NCI-H2196 treated with DMSO at 0.1 percent for 48 hours (cell line): ENCODE data around the gene IL4I1.
"Not testable (repeated sequence)": the region's sequence is repeated elsewhere in the genome, so short reads cannot be mapped to it uniquely, and the experiment has no call there.

ENCODE experiments used
- DNase-seq: peaks from one replicate; lab custom pipeline; 2025; ENCODE audit not compliant: unreplicated experiment; lab: John Stamatoyannopoulos, UW

The IL4I1 gene

GRCh38 chr19:49896863-49897621 is at the start of gene IL4I1:
TSS of gene IL4I1 (minus strand) at chr19:49896887. CDS start at chr19:49896160, 727 bp downstream.
- no peak for DNase-seq

GRCh38 chr19:49946415-49946814 is 49.7 kb upstream of the IL4I1 start:
- no peak for DNase-seq

- not testable (repeated sequence) for DNase-seq
Observed at GRCh38 chr19:49944567-49944966, 47.9 kb upstream of the IL4I1 start.

DNA sequence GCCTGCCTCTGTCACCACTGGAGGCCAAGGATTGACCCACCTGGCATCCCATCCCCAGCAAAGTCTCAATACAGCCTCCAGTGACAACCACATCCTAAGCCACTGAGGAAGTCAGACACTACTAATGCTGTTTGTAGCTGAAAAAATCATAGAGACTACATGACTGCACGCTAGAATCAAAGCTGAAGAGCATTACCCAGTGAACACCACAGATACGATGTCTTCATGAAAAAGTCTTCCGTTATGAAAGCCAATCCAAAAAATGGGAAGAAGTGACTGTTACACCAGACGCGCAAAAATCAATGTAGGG is 43.8 kb upstream of the IL4I1 start:
- no peak for DNase-seq

DNA sequence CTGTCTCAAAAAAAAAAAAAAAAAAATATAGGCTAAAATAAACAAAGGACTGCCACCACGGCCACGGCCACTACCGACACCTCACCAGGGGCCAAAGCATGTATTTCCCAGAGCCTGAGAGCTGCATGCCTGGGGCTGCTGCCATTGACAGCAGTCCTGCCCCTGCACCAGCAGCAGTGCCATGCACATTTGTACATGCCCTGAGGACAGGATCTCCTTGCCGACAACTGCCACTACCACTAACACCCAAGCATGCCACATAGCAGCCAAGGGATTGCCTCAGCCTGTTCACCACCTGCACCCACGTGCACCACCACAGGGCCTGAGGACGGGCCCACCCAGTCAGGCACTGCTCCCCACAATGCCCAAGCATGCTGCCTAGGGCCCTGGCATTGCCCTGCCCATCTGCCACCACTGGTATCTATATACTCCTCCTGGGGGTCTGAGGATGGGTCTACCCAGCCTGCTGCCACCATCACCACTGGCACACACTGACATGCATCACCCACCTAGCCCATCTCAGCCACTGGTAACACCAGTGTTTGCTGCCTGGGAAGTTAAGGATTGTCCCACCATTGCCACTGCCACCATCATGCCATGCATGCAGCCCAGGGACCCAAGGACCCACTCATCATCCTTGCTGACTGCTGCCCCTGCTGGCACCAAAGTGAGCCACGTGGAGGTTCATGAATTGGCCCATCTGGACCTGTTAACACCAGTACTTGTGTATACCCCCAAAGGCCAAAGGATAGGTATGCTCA is 43.2 kb upstream of the IL4I1 start:
- no peak for DNase-seq

- no peak for DNase-seq
Observed at GRCh38 chr19:49938662-49939061, 42.0 kb upstream of the IL4I1 start.

DNA sequence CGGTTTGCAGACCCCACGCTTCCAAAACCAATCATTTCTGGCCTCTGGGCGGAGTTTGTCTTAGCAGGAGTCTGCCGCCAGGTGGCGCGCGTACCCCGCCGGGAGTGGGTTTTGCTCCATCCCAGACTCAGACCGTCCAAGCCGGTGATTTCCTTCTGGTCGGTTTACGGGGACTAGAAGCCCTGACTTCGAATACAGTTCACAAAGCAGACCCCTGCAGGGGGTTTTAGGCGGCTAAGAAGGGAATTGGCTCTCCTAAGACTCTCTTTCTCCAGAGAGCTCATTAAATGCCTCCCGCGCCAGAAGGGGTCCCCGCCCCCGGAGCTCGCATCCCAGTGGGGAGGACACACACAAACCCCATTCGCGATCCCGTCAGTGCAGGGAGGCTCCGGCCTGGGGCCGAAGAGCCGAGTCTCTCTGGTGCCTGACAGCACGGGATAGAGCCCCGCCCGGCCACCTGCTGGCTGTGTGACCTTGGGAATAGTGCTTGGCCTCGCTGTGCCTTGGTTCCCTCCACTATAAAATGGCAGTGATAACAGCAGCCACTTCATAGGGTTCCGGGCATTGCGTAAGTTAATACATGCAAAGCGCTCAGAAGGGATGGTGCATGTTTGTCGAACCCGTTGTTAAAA is 41.2 kb upstream of the IL4I1 start:
- DNase-seq, result peak; percentile 35

DNA sequence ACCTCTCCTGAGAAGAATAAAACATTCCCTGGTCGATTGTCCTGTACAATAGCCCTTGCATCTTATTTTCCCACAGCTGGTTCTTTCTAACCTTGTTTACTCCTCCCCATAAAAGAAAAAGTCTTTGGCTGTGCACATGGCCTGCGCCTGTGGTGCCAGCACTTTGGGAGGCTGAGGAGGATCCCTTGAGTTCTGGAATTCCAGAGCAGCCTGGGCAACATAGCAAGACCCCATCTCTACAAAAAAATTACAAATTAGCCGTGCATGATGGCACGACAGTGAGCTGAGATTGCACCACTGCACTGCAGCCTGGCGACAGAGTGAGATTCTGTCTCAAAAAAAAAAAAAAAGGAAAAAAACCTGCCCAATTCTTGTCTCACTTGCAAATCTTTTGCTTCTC is 39.9 kb upstream of the IL4I1 start:
- DNase-seq, result no peak

DNA sequence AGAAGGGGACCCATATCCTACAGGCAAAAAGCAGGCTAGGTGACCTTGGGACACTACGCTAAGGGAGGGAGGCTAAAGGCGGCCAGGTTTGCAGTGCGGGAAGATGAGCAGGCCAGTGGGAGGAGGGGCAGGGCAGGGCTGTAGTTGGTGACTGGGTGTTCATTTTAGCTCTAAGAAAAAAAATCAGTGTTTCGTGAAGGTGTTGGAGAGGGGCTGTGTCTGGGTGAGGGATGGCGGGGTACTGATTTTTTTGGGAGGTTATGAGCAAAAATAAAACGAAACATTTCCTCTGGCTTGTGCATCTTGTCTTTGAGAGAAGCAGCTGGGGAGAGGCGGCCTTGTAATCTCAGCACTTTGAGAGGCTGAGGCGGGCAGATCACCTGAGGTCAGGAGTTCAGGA is 37.0 kb upstream of the IL4I1 start:
- DNase-seq, result no peak

DNA sequence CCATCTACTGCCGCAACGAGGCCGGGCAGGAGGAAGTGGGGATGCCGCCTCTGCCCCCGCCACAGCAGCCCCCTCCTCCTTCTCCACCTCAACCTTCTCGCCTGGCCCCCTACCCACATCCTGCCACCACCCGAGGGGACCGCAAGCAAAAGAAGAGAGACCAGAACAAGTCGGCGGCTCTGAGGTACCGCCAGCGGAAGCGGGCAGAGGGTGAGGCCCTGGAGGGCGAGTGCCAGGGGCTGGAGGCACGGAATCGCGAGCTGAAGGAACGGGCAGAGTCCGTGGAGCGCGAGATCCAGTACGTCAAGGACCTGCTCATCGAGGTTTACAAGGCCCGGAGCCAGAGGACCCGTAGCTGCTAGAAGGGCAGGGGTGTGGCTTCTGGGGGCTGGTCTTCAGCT is 36.0 kb upstream of the IL4I1 start:
- DNase-seq, result no peak

- DNase-seq, result no peak
Observed at GRCh38 chr19:49932041-49932451, 35.4 kb upstream of the IL4I1 start.

DNA sequence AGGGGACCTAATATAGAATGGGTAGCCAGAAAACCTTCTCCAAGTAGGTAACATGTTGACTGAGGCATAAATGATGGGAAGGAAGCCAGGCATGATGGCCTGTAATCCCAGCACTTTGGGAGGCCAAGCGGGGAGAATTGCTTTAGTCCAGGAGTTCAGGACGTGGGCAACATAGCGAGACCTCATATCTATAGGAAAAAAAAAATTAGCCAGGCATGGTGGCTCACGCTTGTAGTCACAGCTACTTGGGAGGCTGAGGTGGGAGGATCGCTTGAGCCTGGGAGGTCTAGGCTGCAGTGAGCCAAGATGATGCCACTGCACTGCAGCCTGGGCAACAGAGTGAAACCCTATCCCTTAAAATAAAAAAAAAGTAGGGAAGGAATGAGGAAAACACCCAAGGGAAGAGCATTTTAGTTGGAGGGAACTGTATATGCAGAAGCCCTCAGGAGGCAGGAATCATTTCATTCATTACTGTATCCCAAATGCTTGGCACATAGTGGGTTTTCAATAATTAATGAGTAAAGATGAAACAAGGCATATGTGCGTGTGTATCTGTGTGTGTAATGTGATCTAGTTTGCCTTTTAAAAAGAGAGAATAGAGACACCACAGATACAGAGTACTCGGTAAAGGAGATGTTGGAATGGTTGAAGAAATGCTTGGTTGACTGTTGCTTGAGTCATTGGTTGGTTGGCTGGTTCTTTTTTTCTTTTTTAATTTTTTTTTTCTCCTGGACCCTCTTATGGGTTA is 34.8 kb upstream of the IL4I1 start:
- no peak for DNase-seq

GRCh38 chr19:49930483-49931011 is 33.9 kb upstream of the IL4I1 start:
- peak; percentile 60 for DNase-seq

GRCh38 chr19:49929611-49930482 is 33.2 kb upstream of the IL4I1 start:
- peak; percentile 97 for DNase-seq

DNA sequence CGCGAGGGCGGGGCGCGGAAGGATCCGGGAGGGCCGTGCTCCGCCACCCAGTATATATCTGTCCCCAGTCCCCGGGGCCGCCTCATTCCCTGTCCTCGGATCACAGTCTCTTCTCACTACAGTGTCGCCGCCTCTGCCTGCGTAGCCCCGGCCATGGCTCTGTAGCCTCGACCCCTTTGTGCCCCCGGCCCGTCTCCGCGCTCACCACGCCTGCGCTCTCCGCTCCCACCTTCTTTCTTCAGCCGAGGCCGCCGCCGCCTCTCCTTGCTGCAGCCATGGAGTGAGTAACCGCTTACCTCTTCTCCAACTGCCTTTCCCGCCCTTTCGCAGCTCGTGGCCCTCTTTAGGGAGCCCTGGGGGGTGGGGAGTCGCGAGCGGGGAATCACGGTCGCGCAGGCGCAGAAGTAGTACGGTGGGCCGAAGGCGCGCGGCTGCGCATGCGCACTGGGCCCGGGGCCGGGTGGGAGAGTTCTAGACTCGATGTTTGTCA is 32.5 kb upstream of the IL4I1 start, which contains the start of the genes ATF5 and NUP62:
Gene ATF5, plus strand, starts transcription at position 85 of the 490 bp plus-strand sequence. CDS start 1,646 bp downstream, outside the sequence.
Gene NUP62, minus strand, starts transcription at position 384 of the 490 bp plus-strand sequence. CDS start 19,697 bp downstream, outside the sequence.
- DNase-seq, result peak; percentile 88

DNA sequence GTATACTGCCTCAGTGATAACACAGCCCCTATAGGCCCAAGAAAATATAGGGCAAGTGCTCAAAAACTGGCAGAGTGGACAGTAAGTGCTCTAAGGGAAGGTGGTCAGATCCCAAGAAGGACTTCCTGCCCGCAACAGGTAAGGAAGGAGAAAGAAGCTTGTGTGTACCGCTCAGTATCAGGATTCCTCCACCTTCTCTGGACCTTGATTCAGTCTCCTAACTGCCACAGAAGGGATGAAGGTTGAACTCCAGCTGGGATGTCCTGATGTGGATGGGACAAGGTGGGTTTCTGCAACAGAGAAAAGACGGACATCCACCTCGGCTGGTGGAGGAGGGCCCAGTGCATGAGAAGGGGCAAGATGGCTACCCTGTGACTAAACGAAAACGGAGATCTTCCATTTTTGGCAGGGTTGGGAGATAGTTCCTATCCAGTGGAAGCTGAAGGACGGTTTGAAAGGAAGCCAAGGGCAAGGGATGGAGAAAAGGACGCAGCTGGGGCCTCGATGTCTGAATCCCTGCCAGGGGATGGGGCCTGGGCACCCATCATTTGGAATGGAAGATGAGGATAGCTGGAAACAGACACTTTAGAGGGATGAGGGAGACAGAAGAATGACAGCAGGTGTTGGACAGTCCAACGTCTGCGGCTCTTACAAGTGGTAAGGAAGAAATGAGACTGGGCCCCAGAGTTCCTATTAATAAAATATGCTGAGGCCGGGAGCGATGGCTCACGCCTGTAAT is 31.0 kb upstream of the IL4I1 start:
- DNase-seq, result no peak

DNA sequence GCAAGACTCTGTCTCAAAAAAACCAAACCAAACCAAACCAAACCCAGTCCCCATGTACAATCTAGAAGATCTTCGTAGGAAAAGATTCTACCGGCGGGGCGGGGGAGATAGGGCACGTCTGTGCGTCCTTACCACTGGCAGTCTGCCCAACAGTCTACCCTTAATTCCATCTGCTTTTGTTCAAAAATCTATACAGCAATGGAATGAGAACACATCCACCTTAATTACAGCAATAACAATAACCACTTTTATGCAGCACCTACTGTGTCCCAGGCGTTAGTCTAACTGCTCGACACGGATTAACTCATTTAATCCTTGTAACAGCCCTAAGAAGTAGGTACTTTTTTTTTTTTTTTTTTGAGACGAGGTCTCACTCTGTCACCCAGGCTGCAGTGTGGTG is 29.8 kb upstream of the IL4I1 start:
- DNase-seq, result no peak

- DNase-seq, result no peak
Observed at GRCh38 chr19:49925486-49925885, 28.8 kb upstream of the IL4I1 start.

GRCh38 chr19:49924881-49925210 is 28.2 kb upstream of the IL4I1 start:
- not testable (repeated sequence) for DNase-seq
